ENCODE measurements around the gene CPNE1. TPM values are rescaled to one million over a fixed set of nuclear protein-coding genes. Genes with fewer than 3 reads are reported as not detected.

CPNE1 gene
- total RNA-seq, 4 donors from 2014 or later = 43.3 to 238 (median 103) TPM

GRCh38 chr20:35582741-35583404, 81.8 kb downstream of the CPNE1 start:
- no peak for DNase-seq (ENCODE audit: low spot score in 2 of 2)
- no peak overlapping the region for H3K27ac ChIP-seq
- no peak overlapping the region for H3K4me3 ChIP-seq
- H3K36me3 ChIP-seq = no peaks in the 10 kb centered on the region
- TF ChIP-seq EP300 (IDR thresholded peaks at IDR 0.05) (no peak), CTCF (IDR thresholded peaks at IDR 0.05) (no peak), POLR2A (IDR thresholded peaks at IDR 0.05) (no peak), POLR2AphosphoS5 (IDR thresholded peaks at IDR 0.05) (no peak)
- no peaks in the 10 kb centered on the region for H3K27me3 ChIP-seq
- no peaks in the 10 kb centered on the region for H3K9me3 ChIP-seq
- peaks cover 6% of the 10 kb centered on the region for H3K4me1 ChIP-seq
- WGBS = 86% methylated on average over 12 of the region's 12 CpGs

GRCh38 chr20:35582131-35582530, 82.6 kb downstream of the CPNE1 start:
- Histone ChIP-seq H3K9me3 (no peaks in the 10 kb centered on the region), H3K27me3 (no peaks in the 10 kb centered on the region), H3K4me3 (no peak overlapping the region), H3K27ac (no peak overlapping the region), H3K36me3 (no peaks in the 10 kb centered on the region), H3K4me1 (peaks cover 6% of the 10 kb centered on the region)
- TF ChIP-seq POLR2A (IDR thresholded peaks at IDR 0.05) (no peak), POLR2AphosphoS5 (IDR thresholded peaks at IDR 0.05) (no peak), EP300 (IDR thresholded peaks at IDR 0.05) (no peak), CTCF (IDR thresholded peaks at IDR 0.05) (no peak)
- 94% methylated on average over 7 of the region's 7 CpGs for WGBS
- DNase-seq (ENCODE audit: low spot score in 2 of 2) = no peak

GRCh38 chr20:35579196-35579595, 85.5 kb downstream of the CPNE1 start:
- Histone ChIP-seq H3K4me3 (no peak overlapping the region), H3K9me3 (no peaks in the 10 kb centered on the region), H3K27me3 (no peaks in the 10 kb centered on the region), H3K36me3 (no peaks in the 10 kb centered on the region), H3K4me1 (peaks cover 5% of the 10 kb centered on the region), H3K27ac (no peak overlapping the region)
- WGBS = 91% methylated on average over 6 of the region's 6 CpGs
- TF ChIP-seq POLR2AphosphoS5 (IDR thresholded peaks at IDR 0.05) = no peak
- no peak for TF ChIP-seq CTCF (IDR thresholded peaks at IDR 0.05)
- DNase-seq (ENCODE audit: low spot score in 2 of 2) = no peak

GRCh38 chr20:35578469-35578868, 86.2 kb downstream of the CPNE1 start:
- Histone ChIP-seq H3K4me3 (no peak overlapping the region), H3K27ac (no peak overlapping the region), H3K9me3 (no peaks in the 10 kb centered on the region), H3K27me3 (no peaks in the 10 kb centered on the region), H3K36me3 (no peaks in the 10 kb centered on the region), H3K4me1 (no peaks in the 10 kb centered on the region)
- no peak for TF ChIP-seq POLR2AphosphoS5 (IDR thresholded peaks at IDR 0.05)
- TF ChIP-seq POLR2A (IDR thresholded peaks at IDR 0.05) = no peak
- TF ChIP-seq CTCF (IDR thresholded peaks at IDR 0.05) = no peak
- no peak for TF ChIP-seq EP300 (IDR thresholded peaks at IDR 0.05)
- no peak for DNase-seq (ENCODE audit: low spot score in 2 of 2)
- WGBS = 89% methylated on average over 8 of the region's 8 CpGs

GRCh38 chr20:35576816-35577215, 87.9 kb downstream of the CPNE1 start:
- H3K36me3 ChIP-seq = no peaks in the 10 kb centered on the region
- no peaks in the 10 kb centered on the region for H3K4me1 ChIP-seq
- H3K27me3 ChIP-seq = no peaks in the 10 kb centered on the region
- WGBS = 65% methylated on average over 3 of the region's 3 CpGs
- peaks cover 6% of the 10 kb centered on the region for H3K9me3 ChIP-seq
- H3K27ac ChIP-seq = no peak overlapping the region
- H3K4me3 ChIP-seq = no peak overlapping the region
- no peak for DNase-seq (ENCODE audit: low spot score in 2 of 2)
- TF ChIP-seq EP300 (IDR thresholded peaks at IDR 0.05) (no peak), CTCF (IDR thresholded peaks at IDR 0.05) (no peak), POLR2AphosphoS5 (IDR thresholded peaks at IDR 0.05) (no peak), POLR2A (IDR thresholded peaks at IDR 0.05) (no peak)

Other genes with a start within 250 kb of the CPNE1 start
- gene GDF5, start 226.7 kb downstream of the CPNE1 start, total RNA-seq = not detected
- gene CEP250, start 209.3 kb downstream of the CPNE1 start, total RNA-seq = 10 to 100 TPM; 18.8 to 55.4 (median 27.1) TPM
- not detected for gene C20orf173, start 135.2 kb downstream of the CPNE1 start, total RNA-seq
- gene ERGIC3, start 122.8 kb downstream of the CPNE1 start, total RNA-seq = 100 to 1,000 TPM; 154 to 256 (median 225) TPM
- under 1 TPM in 1 of 4 donors, not detected in 3; 0.89 TPM for gene SPAG4, start 49.1 kb downstream of the CPNE1 start, total RNA-seq
- gene RBM12, start within 50 bp of the CPNE1 start, total RNA-seq = 10 to 100 TPM; 21.6 to 38.7 (median 32.7) TPM
- gene NFS1, start 34.5 kb upstream of the CPNE1 start, total RNA-seq = 10 to 100 TPM; 39.7 to 73.2 (median 47.3) TPM
- 100 to 1,000 TPM; 146 to 299 (median 212) TPM for gene ROMO1, start 34.5 kb upstream of the CPNE1 start, total RNA-seq
- gene RBM39, start 77.4 kb upstream of the CPNE1 start, total RNA-seq = 100 to 1,000 TPM; 245 to 599 (median 258) TPM
- gene PHF20, start 107.1 kb upstream of the CPNE1 start, total RNA-seq = 10 to 100 TPM; 44.2 to 60.6 (median 47.3) TPM